NCI-H1048 (cell line): Measurements from ENCODE around the gene CCL1.

Experiments
- DNase-seq: peaks from one replicate; lab custom pipeline; 2025; lab: John Stamatoyannopoulos, UW

CCL1 gene

DNA sequence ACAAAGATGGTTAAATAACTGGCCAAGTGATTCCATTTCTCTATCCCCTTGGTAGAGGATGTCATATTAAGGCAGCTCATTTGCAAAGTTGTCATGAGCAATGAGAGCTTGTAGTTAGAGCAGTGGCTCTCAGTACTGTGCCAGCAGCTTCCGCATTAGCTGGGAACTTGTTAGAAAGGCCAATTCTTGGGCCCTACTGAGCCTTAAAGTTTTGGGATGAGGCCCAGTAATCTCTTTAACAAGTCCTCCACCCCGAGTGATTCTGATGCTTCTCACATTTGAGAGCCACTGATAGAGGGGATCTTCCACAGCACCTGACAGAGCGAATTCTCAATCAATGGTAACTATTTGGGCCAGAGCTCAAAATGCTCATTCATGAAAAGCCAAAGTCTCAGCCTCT lies 20.2 kb upstream of the CCL1 start:
- no peak for DNase-seq

DNA sequence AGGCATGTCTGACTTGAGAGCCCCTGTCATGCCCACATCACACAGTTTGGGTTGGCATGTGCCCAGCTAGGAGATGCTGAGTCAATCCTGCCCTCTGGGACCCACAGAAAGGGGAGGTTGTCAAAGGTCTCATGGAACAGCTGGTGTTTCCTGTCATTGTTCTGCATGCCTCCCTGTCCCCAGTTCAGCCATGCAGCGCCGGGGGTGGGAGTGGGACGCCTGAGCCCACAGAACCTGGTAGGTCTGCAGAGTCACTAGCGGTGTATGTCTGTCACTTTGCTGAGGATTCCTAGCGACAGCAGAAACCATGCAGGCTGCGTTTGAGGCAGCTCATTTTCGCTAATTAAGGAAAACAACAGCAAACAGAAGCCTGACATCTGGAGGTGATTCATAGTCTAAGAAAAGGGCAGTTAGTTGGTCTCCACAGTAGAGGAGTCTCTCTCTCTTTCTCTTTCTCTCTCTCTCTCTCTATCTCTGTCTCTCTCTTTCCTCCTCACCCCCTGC lies 19.6 kb upstream of the CCL1 start:
- no peak for DNase-seq

DNA sequence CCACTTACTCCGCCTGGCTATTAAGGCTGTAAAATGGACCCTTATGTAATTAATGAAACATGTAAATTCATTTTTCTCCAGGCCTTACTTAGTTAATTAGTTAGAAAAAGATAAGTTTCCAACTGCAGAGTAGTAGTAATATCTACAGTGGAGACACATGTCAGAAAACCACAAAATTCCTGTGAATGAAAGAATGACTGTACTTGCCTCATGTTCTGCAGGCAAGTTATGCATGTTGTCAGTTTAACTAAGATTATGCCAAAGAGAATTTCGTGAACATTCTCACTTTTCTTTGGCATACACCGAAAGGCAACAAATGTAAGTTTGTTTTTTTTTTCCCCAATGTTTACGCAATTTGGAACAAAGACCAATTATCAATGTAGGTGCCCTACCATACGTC lies 16.8 kb upstream of the CCL1 start:
- DNase-seq, result no peak

DNA sequence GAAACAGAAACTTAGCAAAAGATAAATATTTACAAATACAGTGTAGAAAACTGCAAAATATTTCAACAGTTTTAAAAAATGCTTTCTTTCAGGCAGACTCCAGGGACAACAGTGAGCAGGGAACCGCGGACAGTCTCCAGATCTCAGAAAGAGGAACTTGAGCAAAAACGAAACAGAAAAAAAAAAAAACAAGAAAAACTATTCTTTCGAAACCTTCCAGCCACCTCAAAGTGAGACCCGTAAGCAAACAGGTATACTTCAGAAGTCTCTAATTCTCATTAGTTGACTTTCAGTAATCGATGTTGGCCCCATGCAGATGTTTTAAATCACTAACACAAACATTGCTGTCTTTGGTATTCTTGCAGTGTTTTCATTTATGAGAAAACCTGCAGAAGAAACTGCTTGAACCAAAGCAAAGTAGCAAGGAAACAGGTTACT lies 15.7 kb upstream of the CCL1 start:
- no peak for DNase-seq

DNA sequence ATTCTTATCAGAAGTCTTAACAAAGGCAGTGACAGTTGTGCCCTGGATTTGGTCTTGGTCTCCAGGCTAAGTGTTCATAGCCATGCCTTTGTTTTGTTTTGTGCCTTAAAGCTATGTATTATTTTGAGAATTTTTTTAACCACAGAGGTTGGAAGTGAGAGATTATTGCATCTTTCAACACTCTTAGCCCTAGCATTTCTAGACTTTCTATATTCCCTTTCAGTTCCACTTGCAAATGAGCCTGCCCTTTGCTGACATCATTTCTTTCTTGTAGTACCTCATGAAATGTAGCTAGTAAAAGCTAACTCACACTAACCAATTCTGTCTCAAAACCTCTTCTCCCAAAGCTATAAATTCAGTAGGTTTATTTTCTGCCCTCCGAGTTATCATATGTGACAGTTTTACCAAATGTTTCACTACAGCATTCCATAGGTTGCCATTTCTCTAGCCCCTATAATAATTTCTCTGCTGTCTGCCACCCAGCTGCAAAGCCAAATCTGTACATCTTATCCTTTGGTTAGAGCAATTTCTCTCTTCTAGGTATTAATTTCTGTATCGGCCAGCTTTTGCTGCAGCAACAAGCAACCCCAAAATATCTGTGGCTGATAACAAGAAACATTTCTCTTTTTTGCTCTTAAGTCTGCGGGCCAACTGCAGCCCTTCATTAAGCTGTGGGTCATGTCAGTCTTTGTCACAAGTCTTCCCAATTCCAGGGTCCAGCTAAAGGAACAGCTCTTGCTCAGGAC lies 14.2 kb upstream of the CCL1 start:
- DNase-seq, result no peak

DNA sequence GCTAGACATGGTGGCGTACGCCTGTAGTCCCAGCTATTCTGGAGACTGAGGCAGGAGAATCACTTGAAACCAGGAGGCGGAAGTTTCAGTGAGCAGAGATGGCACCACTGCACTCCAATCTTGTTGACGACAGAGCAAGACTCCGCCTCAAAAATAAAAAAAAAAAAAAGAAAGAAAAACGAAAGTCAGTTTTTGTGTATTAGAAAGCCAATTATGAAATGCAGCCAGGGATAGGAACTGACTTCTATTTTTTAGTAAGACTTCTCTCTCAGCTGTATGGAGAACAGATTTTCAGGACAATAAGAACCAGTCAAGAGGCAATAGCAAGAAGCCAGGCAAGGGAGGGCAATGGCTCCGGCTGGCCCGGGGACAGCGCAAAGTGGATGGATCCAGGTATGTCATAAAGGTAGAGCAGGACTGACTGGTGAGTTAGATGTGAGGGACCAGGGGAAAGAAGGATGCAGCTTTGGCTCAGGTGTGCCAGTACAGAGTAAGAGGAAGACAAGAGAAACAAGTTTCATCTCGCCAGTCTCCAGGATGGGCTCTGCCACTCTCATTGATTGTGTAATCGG lies 12.5 kb upstream of the CCL1 start:
- no peak for DNase-seq

DNA sequence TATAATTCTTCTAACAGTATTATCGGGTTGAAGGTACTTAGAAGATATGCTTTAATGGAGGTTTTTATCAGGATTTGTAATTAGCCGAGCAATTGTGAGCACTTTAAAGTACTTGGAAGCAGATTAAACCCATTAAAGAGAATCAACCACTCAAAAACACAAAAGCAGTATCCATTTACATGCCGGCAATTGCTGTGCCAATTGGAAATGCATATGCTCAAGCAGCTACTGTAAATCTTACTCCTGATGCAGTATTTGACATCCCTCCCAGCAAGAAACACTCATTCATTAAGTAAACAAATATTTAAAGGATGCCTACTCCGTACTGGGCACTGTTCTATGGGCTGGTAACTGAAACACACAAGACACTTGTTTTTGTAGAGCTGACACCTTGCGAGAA lies 11.4 kb upstream of the CCL1 start:
- DNase-seq, result no peak

DNA sequence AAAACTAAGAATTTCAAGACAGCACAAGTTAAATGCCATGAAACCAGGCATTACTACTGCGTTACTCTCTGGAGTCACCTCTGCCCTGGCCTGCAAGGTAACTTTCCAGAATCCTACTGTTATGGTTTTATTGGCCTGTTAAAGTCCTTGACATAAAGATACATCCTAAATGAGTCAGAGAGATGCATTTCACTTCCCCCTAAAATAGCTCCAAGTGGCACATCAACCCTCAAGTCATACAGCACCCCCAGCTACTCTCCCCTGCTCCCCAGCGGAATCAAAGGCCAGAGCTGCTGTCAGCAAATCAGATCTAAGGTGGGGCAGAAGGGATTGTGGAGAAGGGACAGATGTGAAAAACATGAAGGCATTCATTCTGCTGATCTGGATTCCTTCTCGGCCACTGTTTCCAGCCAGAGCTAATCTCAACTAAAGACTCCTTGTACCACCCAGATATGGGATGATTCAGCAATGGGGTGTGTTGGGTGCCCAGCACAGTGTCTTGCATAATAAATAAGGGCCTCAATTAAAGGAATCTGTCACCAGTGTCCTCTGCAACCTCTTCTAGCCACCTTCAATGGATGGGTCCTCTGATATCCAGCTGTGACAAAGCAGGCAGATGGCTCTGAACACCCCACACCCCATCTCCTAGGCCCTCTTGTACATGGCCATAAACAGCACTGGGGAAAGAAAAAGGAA lies 8.5 kb upstream of the CCL1 start:
- no peak for DNase-seq

DNA sequence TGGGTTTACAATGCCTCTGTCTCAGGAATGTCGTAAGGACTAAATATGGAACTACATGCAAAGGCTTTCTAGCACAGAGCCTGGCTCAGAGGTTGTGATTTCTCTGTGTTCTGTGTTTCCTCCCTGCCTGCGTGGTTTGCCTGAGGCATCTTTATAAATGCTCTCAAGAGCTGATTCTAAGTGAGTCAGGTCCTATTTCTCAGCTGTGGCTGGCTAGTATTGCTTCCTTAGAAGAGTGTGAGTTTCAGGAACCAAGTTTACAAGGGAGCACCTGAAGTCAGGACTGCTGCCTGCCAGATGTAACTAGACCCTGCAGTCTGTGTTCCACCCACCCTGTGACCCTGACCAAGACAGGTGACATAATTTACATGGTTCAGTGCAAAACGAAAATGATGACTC lies 8.0 kb upstream of the CCL1 start:
- DNase-seq, result no peak

DNA sequence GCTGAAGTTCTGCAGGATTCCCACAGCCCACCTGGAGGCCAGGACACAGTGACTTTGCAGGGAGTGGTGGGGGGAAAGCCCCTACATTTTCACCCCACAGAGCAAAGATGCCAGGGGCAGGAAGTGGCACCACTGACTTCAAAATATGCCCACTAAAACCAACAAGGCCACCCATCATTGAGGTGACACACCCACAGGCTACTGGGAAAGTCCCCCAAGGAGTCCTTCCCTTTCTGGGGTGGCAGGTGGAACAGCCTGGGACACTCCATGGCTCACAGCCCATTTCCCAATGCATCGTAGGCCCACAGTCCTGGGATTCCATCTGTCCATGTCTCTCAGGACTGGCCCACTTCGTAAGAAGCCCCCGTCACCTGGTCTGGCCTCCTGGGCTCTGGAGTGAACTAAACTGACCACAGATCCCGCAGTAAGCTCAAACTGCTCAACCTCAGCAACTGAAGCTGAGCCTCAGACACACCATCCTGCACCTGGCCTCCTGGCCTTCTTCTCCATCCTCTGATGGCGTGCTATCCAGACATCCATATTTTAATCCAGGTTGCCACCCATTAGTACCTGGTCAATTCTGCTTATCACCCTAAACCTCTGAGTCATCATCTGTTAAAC lies 7.5 kb upstream of the CCL1 start:
- no peak for DNase-seq

DNA sequence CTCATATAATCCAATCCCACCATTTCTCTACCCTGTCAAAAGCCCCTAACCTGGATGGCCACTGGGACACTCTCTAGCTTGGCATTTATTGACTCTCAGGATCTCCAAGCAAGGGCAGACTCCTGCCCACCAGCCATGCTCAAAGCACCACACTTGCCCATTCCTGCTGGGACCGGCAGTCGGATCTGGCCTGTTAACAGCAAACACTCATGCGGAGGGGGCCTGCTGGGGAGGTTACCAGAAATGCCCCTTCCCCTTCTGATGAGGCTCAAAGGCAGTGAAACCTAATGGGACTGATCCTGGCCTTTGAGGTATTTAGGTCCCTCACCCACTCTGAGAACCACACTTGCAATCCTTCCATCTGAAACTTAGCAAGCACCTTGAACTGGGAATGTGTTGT lies 6.5 kb upstream of the CCL1 start:
- DNase-seq, result no peak

DNA sequence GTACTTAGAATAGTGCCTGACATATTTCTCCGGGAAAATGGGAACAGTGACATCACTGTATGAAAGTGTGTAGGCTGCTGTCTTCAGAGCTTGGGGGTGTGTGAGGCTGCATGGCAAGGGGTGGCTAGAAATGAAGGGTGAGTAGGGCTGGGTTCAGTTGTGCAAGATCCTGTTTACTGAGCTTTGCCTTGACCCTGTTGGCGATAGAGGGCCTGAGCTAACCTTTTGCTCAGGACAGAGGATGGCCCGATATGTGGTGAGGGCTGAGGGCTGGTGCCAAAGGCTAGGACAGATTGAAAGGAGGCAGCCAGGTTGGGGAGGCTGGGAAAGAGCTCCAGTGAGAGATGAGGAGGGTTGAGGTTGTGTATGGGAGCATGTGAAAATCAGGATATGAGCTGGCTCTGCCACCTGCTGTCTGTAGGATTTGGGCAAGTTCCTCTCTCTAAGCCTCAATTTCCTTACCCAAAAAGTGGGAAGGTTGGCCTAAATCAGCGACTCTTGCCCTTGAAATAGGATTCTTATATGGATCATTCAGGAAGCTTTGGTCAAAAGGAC lies 6.0 kb upstream of the CCL1 start:
- DNase-seq, result no peak

DNA sequence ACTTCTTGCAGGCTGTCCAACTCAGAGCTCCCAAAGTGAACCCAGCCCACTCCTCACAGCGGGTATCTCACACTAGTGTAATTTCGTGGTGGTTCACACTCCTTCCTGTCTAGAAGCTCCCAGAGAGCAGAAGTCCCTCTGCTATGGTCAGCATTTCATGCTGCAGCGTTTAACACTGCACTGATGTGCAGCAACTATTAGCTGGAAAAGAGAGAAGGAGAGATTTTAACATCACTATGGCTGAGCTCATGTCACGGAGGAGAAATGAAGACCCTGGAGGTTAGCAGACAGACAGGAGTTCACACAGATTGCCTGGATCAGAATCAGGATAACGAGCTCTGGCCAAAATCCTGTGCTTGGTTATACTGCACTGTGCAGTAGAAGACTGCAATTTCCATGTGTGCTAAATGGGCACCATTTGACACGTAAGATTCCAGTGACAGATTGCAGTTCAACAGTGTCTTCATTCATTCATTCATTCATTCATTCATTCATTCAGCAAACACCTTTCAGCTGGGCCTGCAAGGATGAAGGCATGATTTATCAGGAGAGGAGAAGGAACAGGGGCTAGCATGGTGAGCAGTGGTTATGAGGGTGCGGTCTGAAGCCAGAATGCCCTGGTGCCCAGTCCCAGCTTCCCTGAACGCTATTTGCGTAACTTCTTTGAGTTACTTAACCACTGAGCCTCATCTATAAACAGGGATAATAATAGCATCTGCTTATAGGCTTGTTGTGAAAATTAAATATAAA lies 5.3 kb upstream of the CCL1 start:
- DNase-seq, result no peak

DNA sequence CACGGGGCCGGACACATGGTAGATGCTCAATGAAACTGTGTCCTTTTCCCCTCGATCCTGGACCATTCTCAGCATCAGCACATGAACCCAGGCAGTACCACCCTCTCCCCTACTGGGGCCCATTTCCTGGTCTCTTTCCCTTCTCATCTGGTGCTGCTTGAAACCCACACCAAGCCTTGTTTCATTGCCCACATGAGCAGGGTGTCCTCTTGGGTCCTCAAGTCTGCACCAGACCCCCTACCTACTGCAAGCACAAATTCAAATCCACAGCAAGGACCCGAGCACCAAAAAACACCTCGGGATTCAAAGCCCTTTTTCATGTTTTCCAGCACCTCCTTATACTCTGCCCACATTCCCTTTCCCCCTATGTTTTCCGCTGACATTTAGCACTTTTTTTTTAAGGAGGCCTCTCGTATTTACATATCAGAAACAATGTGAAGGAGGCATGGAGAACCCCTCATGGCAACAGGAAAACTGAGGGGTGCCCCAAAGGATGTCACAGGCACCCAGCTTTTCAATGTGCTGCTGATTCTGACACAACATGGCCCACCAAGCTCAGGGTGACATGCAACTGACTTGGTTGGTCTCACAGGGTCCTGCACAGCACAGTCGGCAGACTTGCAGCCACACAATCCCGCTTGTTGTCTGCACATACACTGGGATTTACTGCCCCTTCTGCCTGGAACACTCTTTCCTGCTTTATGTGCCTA lies 4.6 kb upstream of the CCL1 start:
- DNase-seq, result no peak

DNA sequence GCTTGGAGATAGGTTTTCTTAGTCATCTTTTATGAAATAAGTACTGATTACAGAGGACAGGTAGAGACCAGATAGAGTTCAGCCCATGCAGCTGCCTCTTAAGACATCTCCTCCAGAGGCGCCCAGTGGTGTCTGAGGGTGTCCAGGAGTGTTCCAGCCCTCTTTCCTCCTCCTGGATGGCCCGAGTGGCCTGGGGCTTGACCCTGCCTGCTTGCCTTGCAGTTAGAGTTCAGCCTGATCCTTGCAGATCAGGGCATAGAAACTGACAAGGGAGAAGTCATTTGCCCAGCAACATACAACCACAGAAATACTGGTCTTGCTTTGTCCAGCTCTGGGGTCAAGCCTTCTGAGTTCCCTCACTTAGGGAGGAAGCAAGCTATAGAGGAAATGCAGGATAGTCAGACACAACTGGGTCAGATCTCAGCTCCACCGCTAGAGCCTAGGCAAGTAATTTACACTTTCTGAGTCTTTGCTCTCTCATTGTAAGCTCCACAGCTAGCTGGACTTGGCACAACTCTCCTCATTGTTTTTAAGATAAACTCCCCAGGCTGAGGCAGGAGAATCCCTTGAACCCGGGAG lies 3.6 kb upstream of the CCL1 start:
- no peak for DNase-seq

DNA sequence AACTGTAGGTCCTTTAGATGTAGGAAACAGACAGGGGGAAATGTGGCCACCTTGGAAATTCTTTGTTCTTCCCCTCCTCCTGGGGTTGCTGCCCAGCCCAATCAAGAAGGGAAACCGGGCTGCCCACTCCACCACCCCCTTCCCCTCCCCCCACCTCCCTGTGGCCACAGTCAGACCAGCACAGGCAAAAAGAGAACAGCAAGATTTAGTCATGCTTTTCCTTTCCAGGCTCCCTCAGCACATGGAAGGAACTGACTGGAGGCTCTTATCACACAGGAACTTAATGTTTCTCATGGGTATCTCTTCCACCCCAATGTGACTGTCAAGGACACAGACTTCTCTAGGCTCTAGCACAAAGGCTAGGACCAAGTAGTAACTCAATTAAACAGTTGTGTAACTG lies 3.0 kb upstream of the CCL1 start:
- DNase-seq, result no peak

DNA sequence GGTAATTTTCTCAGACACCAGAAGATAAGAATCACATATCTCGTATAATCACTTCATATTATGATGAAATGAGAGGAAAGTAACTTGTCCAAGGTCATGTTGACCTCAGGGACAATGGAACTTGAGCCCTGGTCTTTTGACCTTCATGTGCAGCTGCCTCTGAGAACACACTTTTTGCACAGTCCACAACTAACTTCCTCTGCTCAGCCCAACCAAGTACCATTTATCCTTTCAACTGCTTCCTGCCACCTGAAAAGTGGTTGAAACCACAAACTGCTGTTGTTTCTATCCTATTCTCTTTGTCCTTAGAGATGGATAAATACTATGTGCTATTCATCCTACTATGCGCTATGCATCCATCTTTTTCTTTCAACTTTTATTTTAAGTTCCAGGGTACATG lies 2.3 kb upstream of the CCL1 start:
- no peak for DNase-seq

DNA sequence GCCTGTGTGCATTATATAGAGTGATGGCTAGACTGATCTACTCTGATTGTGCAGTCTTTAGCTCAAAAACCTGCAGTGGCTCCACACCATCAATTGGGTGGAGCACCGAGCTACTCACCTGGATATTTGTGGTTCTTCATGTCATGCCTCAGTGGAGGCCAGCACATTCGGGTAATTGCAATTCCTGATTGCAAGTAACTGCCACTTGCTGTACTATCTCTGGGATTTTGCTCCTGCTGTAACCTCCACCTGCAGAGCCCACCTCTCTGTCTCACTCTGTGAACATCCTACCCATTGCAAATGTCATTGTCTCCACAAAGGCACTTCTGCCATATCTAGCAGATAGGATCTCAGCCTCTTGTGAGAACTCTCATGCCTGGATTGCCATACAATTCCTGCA lies 1.7 kb upstream of the CCL1 start:
- DNase-seq, result no peak

DNA sequence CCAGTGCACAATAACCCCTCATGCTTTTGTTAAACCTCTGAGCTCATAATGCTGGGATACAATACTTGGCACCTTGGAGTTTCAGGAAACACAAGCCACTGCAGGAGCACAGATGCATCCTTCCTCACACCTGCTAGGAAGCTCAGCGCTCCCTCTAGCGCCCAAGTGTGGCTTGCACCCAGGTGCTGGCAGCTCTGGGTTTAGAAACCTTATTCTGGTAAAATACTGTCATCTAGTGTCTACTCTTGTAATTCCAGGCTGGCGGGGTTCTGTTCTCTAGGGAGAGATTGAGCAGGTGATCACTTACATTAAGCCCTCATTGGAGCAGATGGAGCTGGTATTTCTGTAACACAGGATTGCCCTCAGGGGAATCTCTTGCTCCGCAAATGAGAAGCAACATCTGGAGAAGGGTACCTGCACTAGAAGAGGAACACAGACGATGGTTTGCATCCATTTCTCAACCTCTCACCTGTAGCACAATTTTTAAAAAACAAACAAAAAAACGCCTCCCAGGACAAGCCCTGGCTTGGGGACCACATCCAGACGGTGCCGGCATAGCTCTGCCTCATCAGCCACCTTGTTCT lies 1.5 kb downstream of the CCL1 start:
- peak; percentile 47 for DNase-seq

DNA sequence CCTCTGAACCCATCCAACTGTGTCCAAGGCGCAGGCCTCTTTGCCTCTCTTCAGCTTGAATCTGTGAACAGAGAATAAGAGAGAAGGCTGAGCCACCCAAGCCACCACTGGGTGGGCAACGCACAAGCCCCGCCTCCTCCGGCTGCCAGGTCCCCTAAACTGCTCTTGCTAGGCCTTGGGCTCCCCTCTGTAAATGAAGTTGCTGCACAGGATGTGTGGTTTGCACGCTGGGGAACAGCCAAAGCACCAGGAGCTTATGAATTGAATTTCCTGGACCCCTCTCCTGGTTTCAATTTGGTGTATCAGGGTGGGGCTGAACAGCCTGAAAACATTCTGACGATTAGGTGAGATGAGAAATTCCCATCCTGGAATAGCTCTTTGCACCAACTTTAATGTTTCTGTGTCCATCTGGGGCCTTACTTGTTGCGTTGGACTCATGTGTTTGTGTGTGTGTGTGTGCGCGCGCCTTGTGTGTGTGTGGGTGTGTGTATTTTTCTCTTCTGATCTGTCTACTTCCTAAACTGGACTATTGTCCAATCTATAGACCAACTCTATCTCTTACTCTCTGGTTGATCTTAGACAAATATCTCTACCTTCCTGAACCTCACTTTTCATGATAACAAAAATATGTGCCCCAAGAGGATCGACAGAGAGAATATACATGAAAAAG lies 2.3 kb downstream of the CCL1 start:
- DNase-seq, result no peak
